H9 (cell line): ENCODE results near the gene PER2. TPM values are rescaled to one million over a fixed set of nuclear protein-coding genes. Genes with fewer than 3 reads are reported as not detected.
A peak's percentile ranks its signal among the peaks of the same experiment; 100 is the strongest.

ENCODE experiments used
- DNase-seq: peaks from one replicate; pipeline ENCODE4 v3.0.0-alpha.2; 2017
- H2AFZ ChIP-seq: one replicate; pipeline ENCODE4 v1.6.1; 2013; ENCODE audit warnings: mild to moderate bottlenecking, low read length, control low read depth, moderate library complexity
- H2AK5ac ChIP-seq: 2 replicates; pipeline ENCODE4 v1.6.1; 2013; ENCODE audit warnings: low read length, control low read depth, mixed read lengths; ENCODE audit not compliant: insufficient read length
- H2BK120ac ChIP-seq: one replicate; pipeline ENCODE4 v1.6.1; 2013; ENCODE audit warnings: low read depth, mild to moderate bottlenecking, low read length, control low read depth, inconsistent platforms; ENCODE audit not compliant: poor library complexity, severe bottlenecking
- H2BK12ac ChIP-seq: 2 replicates; pipeline ENCODE4 v1.6.1; 2013; ENCODE audit warnings: low read length, control low read depth, mixed read lengths, low read depth; ENCODE audit not compliant: insufficient read length
- H2BK15ac ChIP-seq: 2 replicates; pipeline ENCODE4 v1.6.1; 2013; ENCODE audit warnings: low read depth, low read length, control low read depth
- H2BK20ac ChIP-seq: one replicate; pipeline ENCODE4 v1.6.1; 2013; ENCODE audit warnings: low read depth, mild to moderate bottlenecking, low read length, control low read depth, inconsistent platforms; ENCODE audit not compliant: poor library complexity, severe bottlenecking
- H2BK5ac ChIP-seq: 2 replicates; pipeline ENCODE4 v1.6.1; 2013; ENCODE audit warnings: low read length, control low read depth, mixed read lengths; ENCODE audit not compliant: insufficient read length
- H3K14ac ChIP-seq: 2 replicates; pipeline ENCODE4 v1.6.1; 2013; ENCODE audit warnings: low read length, control low read depth; ENCODE audit not compliant: insufficient read depth
- H3K18ac ChIP-seq: 2 replicates; pipeline ENCODE4 v1.6.1; 2013; ENCODE audit warnings: low read depth, mild to moderate bottlenecking, mixed read lengths, low read length, control low read depth; ENCODE audit not compliant: insufficient read length
- H3K23ac ChIP-seq: 2 replicates; pipeline ENCODE4 v1.6.1; 2013; ENCODE audit warnings: low read length, control low read depth, mixed read lengths, low read depth; ENCODE audit not compliant: insufficient read length
- H3K23me2 ChIP-seq: 2 replicates; pipeline ENCODE4 v1.6.1; 2013; ENCODE audit warnings: low read depth, mild to moderate bottlenecking, mixed read lengths, low read length, control low read depth; ENCODE audit not compliant: insufficient read length, poor library complexity, severe bottlenecking
- H3K27ac ChIP-seq: 2 replicates; pipeline ENCODE4 v1.5.1; 2013; ENCODE audit warnings: low read length, control low read depth, mixed read lengths, low read depth; ENCODE audit not compliant: insufficient read length
- H3K27me3 ChIP-seq: 2 replicates; pipeline ENCODE4 v1.6.1; 2013; ENCODE audit warnings: low read length, control low read depth, inconsistent platforms; ENCODE audit not compliant: insufficient read depth
- H3K4ac ChIP-seq: 2 replicates; pipeline ENCODE4 v1.6.1; 2013; ENCODE audit warnings: low read depth, mild to moderate bottlenecking, control low read depth, inconsistent platforms, low read length, moderate library complexity
- H3K4me1 ChIP-seq: 2 replicates; pipeline ENCODE4 v1.6.1; 2013; ENCODE audit warnings: low read length, control low read depth, inconsistent platforms; ENCODE audit not compliant: insufficient read depth
- H3K4me2 ChIP-seq: 2 replicates; pipeline ENCODE4 v1.6.1; 2013; ENCODE audit warnings: low read length, control low read depth, mixed read lengths; ENCODE audit not compliant: insufficient read length, insufficient read depth
- H3K56ac ChIP-seq: 2 replicates; pipeline ENCODE4 v1.6.1; 2013; ENCODE audit warnings: low read depth, mild to moderate bottlenecking, mixed read lengths, low read length, control low read depth; ENCODE audit not compliant: insufficient read length
- H3K79me1 ChIP-seq: 2 replicates; pipeline ENCODE4 v1.6.1; 2013; ENCODE audit warnings: low read depth, mild to moderate bottlenecking, moderate library complexity, low read length, control low read depth, inconsistent platforms; ENCODE audit not compliant: insufficient read depth, poor library complexity, severe bottlenecking
- H3K79me2 ChIP-seq: 2 replicates; pipeline ENCODE4 v1.6.1; 2013; ENCODE audit warnings: low read length, control low read depth, inconsistent platforms; ENCODE audit not compliant: insufficient read depth
- H3K9ac ChIP-seq: 2 replicates; pipeline ENCODE4 v1.6.1; 2013; ENCODE audit warnings: low read length, control low read depth, mixed read lengths; ENCODE audit not compliant: insufficient read length; ENCODE audit errors: extremely low read depth
- H3K9me3 ChIP-seq: one replicate; pipeline ENCODE4 v1.6.1; 2013; ENCODE audit warnings: low read depth, low read length, inconsistent platforms; ENCODE audit not compliant: control insufficient read depth
- H3T11ph ChIP-seq: one replicate; pipeline ENCODE4 v1.6.1; 2013; ENCODE audit warnings: mild to moderate bottlenecking, low read length, control low read depth, inconsistent platforms
- H4K20me1 ChIP-seq: one replicate; pipeline ENCODE4 v1.6.1; 2013; ENCODE audit not compliant: control insufficient read depth, insufficient read length, insufficient read depth
- H4K5ac ChIP-seq: 2 replicates; pipeline ENCODE4 v1.6.1; 2013; ENCODE audit warnings: low read depth, mild to moderate bottlenecking, mixed read lengths, low read length, control low read depth; ENCODE audit not compliant: insufficient read length
- H4K8ac ChIP-seq: replicated peaks from 2 replicates; pipeline ENCODE4 v1.6.1; 2013; ENCODE audit warnings: low read length, control low read depth, mixed read lengths, low read depth; ENCODE audit not compliant: insufficient read length
- H4K91ac ChIP-seq: 2 replicates; pipeline ENCODE4 v1.6.1; 2013; ENCODE audit warnings: low read depth, mild to moderate bottlenecking, moderate library complexity, mixed read lengths, low read length, control low read depth; ENCODE audit not compliant: insufficient read length
- H3K27ac Mint-ChIP-seq, 3 experiments: 2 replicates in 2 of 3; 3 replicates in 1 of 3; pipeline ENCODE4 v1.8.0; 2020 to 2021; ENCODE audit warnings: mixed read lengths in 3 of 3, mild to moderate bottlenecking in 1 of 3, moderate library complexity in 1 of 3
- H3K27me3 Mint-ChIP-seq: 2 replicates; pipeline ENCODE4 v1.8.0; 2021; ENCODE audit warnings: low read depth, mild to moderate bottlenecking, moderate library complexity, mixed read lengths
- H3K36me3 Mint-ChIP-seq, 3 experiments: 2 replicates in 2 of 3; 3 replicates in 1 of 3; pipeline ENCODE4 v1.8.0; 2020 to 2021; ENCODE audit warnings: low read depth in 3 of 3, mixed read lengths in 3 of 3; ENCODE audit not compliant: insufficient read depth in 1 of 3
- H3K4me1 Mint-ChIP-seq, 2 experiments: 2 replicates each; pipeline ENCODE4 v1.8.0; 2020; ENCODE audit warnings: mixed read lengths in 2 of 2
- H3K4me3 Mint-ChIP-seq, 2 experiments: 2 replicates in 1 of 2; 3 replicates in 1 of 2; pipeline ENCODE4 v1.8.0; 2020 to 2021; ENCODE audit warnings: mild to moderate bottlenecking in 2 of 2, mixed read lengths in 2 of 2, moderate library complexity in 1 of 2
- H3K9me3 Mint-ChIP-seq, 2 experiments: 2 replicates in 1 of 2; 3 replicates in 1 of 2; pipeline ENCODE4 v1.8.0; 2020; ENCODE audit warnings: mild to moderate bottlenecking in 2 of 2, mixed read lengths in 2 of 2, moderate library complexity in 1 of 2
- CTCF ChIP-seq: fragments of 200-600 bp; sonication (generic); conservative IDR thresholded peaks from 3 replicates; pipeline ENCODE4 v1.8.0; 2021; ENCODE audit warnings: antibody characterized with exemption, mild to moderate bottlenecking
- WGBS: extraction: QIAGEN DNeasy Blood & Tissue Kit; methylation state at CpG from one replicate; pipeline ENCODE4 v1.1.7; 2013; ENCODE audit warnings: missing lambda C conversion rate, low lambda C conversion rate, mixed read lengths; ENCODE audit not compliant: insufficient read length; ENCODE audit errors: extremely low coverage; 5-methylcytosine and 5-hydroxymethylcytosine counted together
- total RNA-seq: library from RNA; stranded (reverse); gene quantifications from 2 replicates; pipeline ENCODE4 v1.2.1, GENCODE V29; 2021

The PER2 gene
- total RNA-seq, 1 experiment from 2014 or later: 12.9 TPM

- H3K9me3 ChIP-seq: no peaks in the 10 kb centered on the region
- H3K9me3 Mint-ChIP-seq: no peaks in the 10 kb centered on the region
- H2BK120ac ChIP-seq: no peak overlapping the region
- TF ChIP-seq CTCF: peak; percentile 26; the same call in 1 of the 3 replicates
- no peaks in the 10 kb centered on the region for H3K4me1 ChIP-seq
- H3K4me2 ChIP-seq: no peak overlapping the region
- H3K27me3 Mint-ChIP-seq: peaks cover 2% of the 10 kb centered on the region
- no peak overlapping the region for H3K27ac Mint-ChIP-seq
- H3K14ac ChIP-seq: no peak overlapping the region
- H2BK20ac ChIP-seq: no peak overlapping the region
- no peak overlapping the region for H3K18ac ChIP-seq
- no peak overlapping the region for H3K9ac ChIP-seq
- no peak overlapping the region for H4K91ac ChIP-seq
- H4K5ac ChIP-seq: no peak overlapping the region
- H3K79me1 ChIP-seq: no peaks in the 10 kb centered on the region
- no peak overlapping the region for H2AK5ac ChIP-seq
- H2AFZ ChIP-seq: no peak overlapping the region
- no peaks in the 10 kb centered on the region for H3K23me2 ChIP-seq
- DNase-seq: no peak
- H3K27ac ChIP-seq: no peak overlapping the region
- no peaks in the 10 kb centered on the region for H3K79me2 ChIP-seq
- H3K27me3 ChIP-seq: no peaks in the 10 kb centered on the region
- H3K23ac ChIP-seq: no peak overlapping the region
- no peak overlapping the region for H2BK15ac ChIP-seq
- H3K36me3 Mint-ChIP-seq: no peaks in the 10 kb centered on the region
- H2BK5ac ChIP-seq: no peak overlapping the region
- H3K56ac ChIP-seq: no peak overlapping the region
- H3K4me3 Mint-ChIP-seq: no peak overlapping the region
- WGBS: no CpG with 5 or more reads among the region's 9 CpGs
- no peak overlapping the region for H2BK12ac ChIP-seq
- H3T11ph ChIP-seq: no peak overlapping the region
- H3K4me1 Mint-ChIP-seq: peaks cover 6 to 9% of the 10 kb centered on the region in 2 experiments
- no peak overlapping the region for H4K8ac ChIP-seq
- H3K4ac ChIP-seq: no peak overlapping the region
- H4K20me1 ChIP-seq: no peaks in the 10 kb centered on the region
These were observed 14.3 kb upstream of the PER2 start for GRCh38 chr2:238302751-238303150.
